ENCODE data around the gene RPS4Y1.
"Not testable (repeated sequence)": the region's sequence is repeated elsewhere in the genome, so short reads cannot be mapped to it uniquely, and the experiment has no call there.

The RPS4Y1 gene

GRCh38 chrY:2841471-2841893 is at the start of gene RPS4Y1:
Gene RPS4Y1 (plus strand): TSS chrY:2841602. CDS start chrY:2841625, 23 bp downstream.
- no peak for DNase-seq

GRCh38 chrY:2796977-2797523 is 44.4 kb upstream of the RPS4Y1 start:
- no peak for DNase-seq

- DNase-seq = no peak
These were observed 43.4 kb upstream of the RPS4Y1 start for GRCh38 chrY:2797991-2798390.

GRCh38 chrY:2800246-2800645 is 41.2 kb upstream of the RPS4Y1 start:
- no peak for DNase-seq

GRCh38 chrY:2817146-2817896 is 24.1 kb upstream of the RPS4Y1 start:
- not testable (repeated sequence) for DNase-seq

GRCh38 chrY:2824471-2824870 is 16.9 kb upstream of the RPS4Y1 start:
- no peak for DNase-seq

GRCh38 chrY:2828497-2828896 is 12.9 kb upstream of the RPS4Y1 start:
- DNase-seq = no peak

GRCh38 chrY:2835230-2835629 is 6.2 kb upstream of the RPS4Y1 start:
- no peak for DNase-seq

- DNase-seq = no peak
These were observed 4.3 kb upstream of the RPS4Y1 start for GRCh38 chrY:2837078-2837477.

- DNase-seq = no peak
These were observed 3.5 kb upstream of the RPS4Y1 start for GRCh38 chrY:2837932-2838331.

- no peak for DNase-seq
These were observed 5.4 kb downstream of the RPS4Y1 start for GRCh38 chrY:2846791-2847190.

GRCh38 chrY:2848384-2848783 is 7.0 kb downstream of the RPS4Y1 start:
- DNase-seq = no peak

- no peak for DNase-seq
These were observed 8.0 kb downstream of the RPS4Y1 start for GRCh38 chrY:2849368-2849767.

- DNase-seq = no peak
These were observed 12.9 kb downstream of the RPS4Y1 start for GRCh38 chrY:2854145-2854774.

- no peak for DNase-seq
These were observed 15.7 kb downstream of the RPS4Y1 start for GRCh38 chrY:2857068-2857467.

- DNase-seq = no peak
These were observed 16.3 kb downstream of the RPS4Y1 start for GRCh38 chrY:2857686-2858085.

GRCh38 chrY:2859782-2860181 is 18.4 kb downstream of the RPS4Y1 start:
- no peak for DNase-seq

- DNase-seq = no peak
These were observed 19.1 kb downstream of the RPS4Y1 start for GRCh38 chrY:2860511-2860910.

- DNase-seq = no peak
These were observed 25.2 kb downstream of the RPS4Y1 start for GRCh38 chrY:2866581-2866980.

GRCh38 chrY:2867469-2867868 is 26.1 kb downstream of the RPS4Y1 start:
- DNase-seq = no peak

GRCh38 chrY:2868035-2868607 is 26.7 kb downstream of the RPS4Y1 start:
- no peak for DNase-seq

GRCh38 chrY:2872234-2872633 is 30.8 kb downstream of the RPS4Y1 start:
- not testable (repeated sequence) for DNase-seq

- no peak for DNase-seq
These were observed 32.8 kb downstream of the RPS4Y1 start for GRCh38 chrY:2874211-2874610.

GRCh38 chrY:2883561-2883960 is 42.2 kb downstream of the RPS4Y1 start:
- DNase-seq = no peak
